ENCODE data around the gene EHMT1. TPM values are rescaled to one million over a fixed set of nuclear protein-coding genes. Genes with fewer than 3 reads are reported as not detected.

Gene EHMT1
- total RNA-seq (2014; rRNA removed; shearing (Covaris generic)): 58.4 and 61.8 TPM in 2 replicates

DNA sequence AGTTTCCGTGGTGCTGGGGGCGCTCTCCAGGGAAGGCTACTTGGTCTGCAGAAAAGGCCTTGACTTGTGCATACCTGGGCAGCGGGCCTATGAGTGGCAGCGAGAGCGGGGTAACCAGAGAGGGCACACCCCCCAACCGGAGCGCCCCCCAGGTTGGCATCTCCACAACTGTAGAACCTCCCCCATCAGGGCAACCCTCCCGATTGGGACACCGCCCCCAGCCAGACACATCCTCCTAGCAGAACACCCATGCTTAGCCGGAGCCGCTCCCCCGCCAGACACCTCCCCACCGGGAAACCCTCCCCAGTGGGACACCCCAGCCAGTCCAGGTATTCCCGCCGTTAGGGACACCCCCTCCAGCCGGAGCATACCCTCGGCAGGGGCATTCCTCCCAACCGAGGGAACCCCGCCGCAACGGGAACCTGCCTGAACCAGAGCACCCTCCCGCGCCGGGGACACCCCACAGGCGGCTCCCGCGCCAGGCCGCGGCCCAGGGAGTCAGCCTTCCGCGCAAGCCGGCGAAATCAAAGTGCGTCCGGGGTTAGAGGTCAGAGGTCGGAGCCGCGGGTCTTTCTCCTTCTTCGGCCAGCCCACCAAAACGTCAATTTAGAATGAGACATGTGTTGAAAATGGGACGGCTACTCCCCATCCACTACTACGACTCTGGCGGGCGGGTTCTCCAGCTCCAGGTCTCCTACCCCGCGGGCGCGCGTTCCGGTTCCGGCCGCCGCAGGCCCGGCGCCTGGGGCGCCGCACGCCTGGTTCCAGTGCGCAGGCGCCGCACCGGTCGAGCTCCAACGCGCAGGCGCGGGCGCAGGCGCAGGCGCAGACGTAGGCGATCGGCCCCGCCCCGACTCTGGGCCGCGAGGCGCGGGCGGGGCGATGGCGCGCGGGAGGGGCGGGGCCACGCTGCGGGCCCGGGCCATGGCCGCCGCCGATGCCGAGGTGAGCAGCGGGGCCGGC is at the start of gene EHMT1:
TSS of gene EHMT1 (plus strand) at position 901 of the 963 bp plus-strand sequence. CDS start at position 925, 24 bp downstream.

DNA sequence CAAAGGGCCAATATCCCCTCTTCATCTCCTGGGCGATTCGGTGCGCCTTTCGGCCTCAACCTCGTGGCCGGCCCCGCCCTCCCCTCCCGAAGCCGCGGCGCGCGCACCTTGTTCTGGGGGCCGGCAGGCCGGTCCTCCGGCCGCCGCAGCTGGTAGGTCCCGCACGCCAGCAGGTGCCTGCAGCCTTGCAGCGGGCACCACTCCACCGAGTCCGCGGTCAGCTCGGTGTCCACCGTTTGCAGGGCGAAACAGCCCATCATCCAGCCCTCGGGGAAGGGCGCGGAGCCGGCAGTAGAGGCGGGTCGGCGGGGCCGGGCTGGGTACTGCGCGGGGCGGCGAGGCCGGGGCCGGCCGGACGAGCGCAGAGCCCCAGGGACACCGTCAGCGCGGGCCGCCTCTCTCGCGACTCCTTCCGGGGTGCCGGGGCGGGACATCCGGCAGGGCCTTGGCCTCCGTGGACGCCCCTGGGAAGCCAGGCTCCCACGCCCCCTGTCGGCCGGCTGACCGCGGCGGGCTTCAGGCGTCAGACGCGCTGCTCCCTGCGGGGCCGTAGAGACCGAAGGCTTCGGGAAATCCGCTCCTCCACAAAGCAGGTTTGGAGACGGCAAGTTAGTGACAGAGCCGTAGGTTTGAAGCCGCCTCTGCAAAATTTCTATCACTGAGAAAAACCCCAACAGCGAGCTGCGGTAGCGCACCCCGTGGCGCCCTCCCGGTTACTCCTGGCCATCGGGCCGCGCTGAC is 40.1 kb upstream of the EHMT1 start, which contains the start of gene DPH7:
TSS of gene DPH7 (minus strand) at position 408 of the 741 bp plus-strand sequence. CDS start at position 260, 148 bp downstream.

GRCh38 chr9:137590469-137591383 is 28.1 kb upstream of the EHMT1 start, which contains the start of gene ZMYND19:
TSS of gene ZMYND19 (minus strand) at chr9:137590512. CDS start at chr9:137590263, 249 bp downstream.

DNA sequence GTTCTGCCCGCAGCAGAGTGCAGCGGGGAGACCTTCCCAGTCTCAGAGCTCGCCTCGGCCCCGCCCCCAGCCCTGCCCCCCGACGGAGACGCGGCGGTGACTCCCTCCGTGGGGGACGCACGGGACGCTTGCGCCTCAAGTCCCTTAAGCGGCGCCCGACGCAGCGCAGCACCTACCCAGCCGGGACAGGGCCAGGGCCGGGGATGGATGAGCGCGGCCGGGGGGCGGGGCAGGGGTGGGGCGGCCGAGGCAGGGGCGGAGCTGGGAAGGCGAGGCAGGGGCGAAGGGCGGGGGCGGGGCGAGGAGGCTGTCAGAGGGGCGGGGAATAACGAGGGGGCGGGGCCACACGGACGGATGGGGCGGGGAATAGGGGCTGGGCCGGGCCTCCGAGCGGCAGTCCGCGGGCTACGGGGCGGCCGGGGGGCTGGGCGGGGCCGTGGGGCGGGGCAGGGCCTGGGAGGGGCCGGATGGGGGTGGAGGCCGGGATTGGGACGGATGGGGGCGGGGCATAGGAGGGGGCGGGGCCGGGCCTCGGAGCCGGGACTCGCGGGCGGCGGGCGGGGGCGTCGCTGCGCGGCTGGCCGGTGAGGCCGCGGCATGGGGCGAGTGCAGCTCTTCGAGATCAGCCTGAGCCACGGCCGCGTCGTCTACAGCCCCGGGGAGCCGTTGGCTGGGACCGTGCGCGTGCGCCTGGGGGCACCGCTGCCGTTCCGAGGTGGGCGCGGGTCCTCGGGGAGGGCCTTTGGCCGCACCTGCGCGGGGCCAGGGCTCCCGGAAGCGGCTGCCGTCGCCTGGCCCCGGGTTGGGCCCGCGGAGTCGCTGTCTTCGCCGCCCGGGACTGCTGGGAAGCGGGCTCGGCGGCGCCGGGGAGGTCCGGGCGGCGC is 13.4 kb upstream of the EHMT1 start, which contains the start of gene ARRDC1:
TSS of gene ARRDC1 (plus strand) at position 566 of the 884 bp plus-strand sequence. CDS start at position 598, 32 bp downstream.

DNA sequence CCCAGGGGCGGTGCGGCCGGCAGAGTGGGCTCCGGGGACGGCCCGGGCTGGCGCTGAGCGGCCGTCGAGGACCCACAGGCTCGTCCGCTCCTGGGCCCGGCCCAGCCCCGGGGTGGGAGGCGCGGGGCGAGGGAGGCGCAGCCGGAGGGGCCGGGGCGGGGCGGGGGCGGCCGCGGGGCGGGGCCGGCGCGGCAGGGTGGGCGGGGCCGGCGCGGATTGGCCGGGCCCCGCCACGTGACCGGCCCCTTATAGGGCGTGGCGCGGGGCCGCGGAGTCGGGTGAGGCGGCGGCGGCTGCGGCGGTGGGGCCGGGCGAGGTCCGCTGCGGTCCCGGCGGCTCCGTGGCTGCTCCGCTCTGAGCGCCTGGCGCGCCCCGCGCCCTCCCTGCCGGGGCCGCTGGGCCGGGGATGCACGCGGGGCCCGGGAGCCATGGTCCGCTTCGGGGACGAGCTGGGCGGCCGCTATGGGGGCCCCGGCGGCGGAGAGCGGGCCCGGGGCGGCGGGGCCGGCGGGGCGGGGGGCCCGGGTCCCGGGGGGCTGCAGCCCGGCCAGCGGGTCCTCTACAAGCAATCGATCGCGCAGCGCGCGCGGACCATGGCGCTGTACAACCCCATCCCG is 258.8 kb downstream of the EHMT1 start, which contains the start of gene CACNA1B:
TSS of gene CACNA1B (plus strand) at position 277 of the 617 bp plus-strand sequence. CDS start at position 429, 152 bp downstream.

Small RNAs within 50 kb of the gene (small RNA-seq; reads per million reads assigned to genes)
- not detected for gene MIR602
- not detected for gene RF00017

Other genes with a start within 250 kb of the EHMT1 start
- gene EXD3, start 195.8 kb upstream of the EHMT1 start, total RNA-seq (2014; rRNA removed; shearing (Covaris generic)): 3.9 and 4.8 TPM in 2 replicates
- 0.56 and 1.2 TPM in 2 replicates for gene NOXA1, start 195.6 kb upstream of the EHMT1 start, total RNA-seq (2014; rRNA removed; shearing (Covaris generic))
- 0.21 TPM in 1 of 2 replicates, not detected in the other for gene ENTPD8, start 177.6 kb upstream of the EHMT1 start, total RNA-seq (2014; rRNA removed; shearing (Covaris generic))
- 34.7 and 38.6 TPM in 2 replicates for gene NSMF, start 159.7 kb upstream of the EHMT1 start, total RNA-seq (2014; rRNA removed; shearing (Covaris generic))
- 1.3 and 1.8 TPM in 2 replicates for gene PNPLA7, start 68.6 kb upstream of the EHMT1 start, total RNA-seq (2014; rRNA removed; shearing (Covaris generic))
- gene MRPL41, start 67.1 kb upstream of the EHMT1 start, total RNA-seq (2014; rRNA removed; shearing (Covaris generic)): 132 and 161 TPM in 2 replicates
- gene DPH7, start 40.1 kb upstream of the EHMT1 start, total RNA-seq (2014; rRNA removed; shearing (Covaris generic)): 41.4 and 46.1 TPM in 2 replicates
- 49.6 and 53.9 TPM in 2 replicates for gene ZMYND19, start 28.5 kb upstream of the EHMT1 start, total RNA-seq (2014; rRNA removed; shearing (Covaris generic))
- gene ARRDC1, start 13.3 kb upstream of the EHMT1 start, total RNA-seq (2014; rRNA removed; shearing (Covaris generic)): 38.8 and 45.0 TPM in 2 replicates